Renal cortex interstitium (tissue), 3 donors: ENCODE measurements around the gene BTAF1. TPM values are rescaled to one million over a fixed set of nuclear protein-coding genes. Genes with fewer than 3 reads are reported as not detected.

Experiments
- polyA plus RNA-seq, 3 donors: library from polyadenylated mRNA; unstranded; fragments of 120-200 nt; gene quantifications; one replicate each; pipeline ENCODE4 v1.2.1, GENCODE V29; 2013; ENCODE audit not compliant: insufficient read length in 3 of 3

The BTAF1 gene
- polyA plus RNA-seq, 3 donors = 45.5 to 56.3 (median 53.7) TPM

Other genes with a start within 250 kb of the BTAF1 start
- 10 to 100 TPM; 53.9 to 69.5 (median 61.5) TPM for gene TNKS2, start 125.3 kb upstream of the BTAF1 start, polyA plus RNA-seq
- gene FGFBP3, start 14.3 kb upstream of the BTAF1 start, polyA plus RNA-seq = 1 to 10 TPM; 2.9 to 3.6 (median 3.6) TPM